NCI-H128 (cell line): ENCODE measurements around the gene IRAK3.

ENCODE experiments used
- DNase-seq: peaks from one replicate; lab custom pipeline; 2025; ENCODE audit not compliant: unreplicated experiment; lab: John Stamatoyannopoulos, UW

The IRAK3 gene

GRCh38 chr12:66252771-66253170, 63.8 kb downstream of the IRAK3 start:
- no peak for DNase-seq

GRCh38 chr12:66255737-66256136, 66.7 kb downstream of the IRAK3 start:
- DNase-seq, result no peak

GRCh38 chr12:66258011-66258410, 69.0 kb downstream of the IRAK3 start:
- no peak for DNase-seq

DNA sequence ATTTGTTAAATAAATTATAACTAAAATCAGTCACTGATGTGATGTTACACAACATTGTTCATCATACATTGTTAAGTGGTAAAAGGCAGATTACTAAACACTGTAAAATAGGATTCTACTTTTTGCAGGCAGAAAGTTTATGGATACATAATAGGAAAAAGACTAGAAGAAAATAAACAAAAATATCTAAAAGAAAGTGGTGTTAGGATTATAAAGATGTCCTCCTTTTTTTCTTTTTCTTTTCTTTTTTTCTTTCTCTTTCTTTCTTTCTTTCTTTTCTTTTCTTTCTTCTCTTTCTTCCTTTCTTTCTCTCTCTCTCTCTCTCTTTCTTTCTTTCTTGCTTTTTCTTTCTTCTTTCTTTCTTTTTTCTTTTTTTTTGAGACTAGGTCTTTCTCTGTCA, 73.7 kb downstream of the IRAK3 start:
- no peak for DNase-seq

- no peak for DNase-seq
These were observed 79.5 kb downstream of the IRAK3 start for GRCh38 chr12:66268562-66268961.

- DNase-seq, result no peak
These were observed 80.1 kb downstream of the IRAK3 start for GRCh38 chr12:66269142-66269541.

- no peak for DNase-seq
These were observed 80.9 kb downstream of the IRAK3 start for GRCh38 chr12:66269757-66270383.

- DNase-seq, result no peak
These were observed 81.6 kb downstream of the IRAK3 start for GRCh38 chr12:66270613-66271012.

- no peak for DNase-seq
These were observed 83.6 kb downstream of the IRAK3 start for GRCh38 chr12:66272650-66273049.

GRCh38 chr12:66273147-66273546, 84.1 kb downstream of the IRAK3 start:
- no peak for DNase-seq

- no peak for DNase-seq
These were observed 86.0 kb downstream of the IRAK3 start for GRCh38 chr12:66275040-66275439.

DNA sequence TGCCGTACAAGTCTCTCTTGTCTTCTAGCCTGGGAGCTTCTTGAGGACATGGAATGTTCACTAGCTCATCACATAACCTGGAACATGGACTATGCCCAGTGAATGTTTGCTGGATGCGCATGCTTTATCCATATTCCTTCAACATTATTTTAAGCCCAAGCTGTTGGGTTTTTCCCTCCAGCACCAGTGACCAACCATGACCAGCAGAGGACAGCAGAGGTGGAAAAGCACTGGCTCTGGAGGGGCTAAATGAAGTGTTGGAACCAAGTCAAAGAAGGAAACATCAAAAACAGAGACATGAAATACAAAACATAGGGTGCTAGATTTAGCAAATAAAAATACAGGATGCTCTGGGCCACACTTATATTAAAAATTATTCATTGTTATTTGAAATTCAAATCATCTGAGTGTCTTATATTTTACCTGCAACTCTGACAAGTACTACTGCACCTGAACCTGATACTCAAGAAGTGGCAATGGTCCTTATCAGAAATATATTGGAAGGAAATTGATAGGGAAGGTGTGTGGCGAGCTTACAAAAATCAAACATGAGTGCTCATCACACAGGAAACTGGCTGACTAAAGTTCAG, 90.2 kb downstream of the IRAK3 start:
- no peak for DNase-seq

- DNase-seq, result no peak
These were observed 91.5 kb downstream of the IRAK3 start for GRCh38 chr12:66280561-66280960.

DNA sequence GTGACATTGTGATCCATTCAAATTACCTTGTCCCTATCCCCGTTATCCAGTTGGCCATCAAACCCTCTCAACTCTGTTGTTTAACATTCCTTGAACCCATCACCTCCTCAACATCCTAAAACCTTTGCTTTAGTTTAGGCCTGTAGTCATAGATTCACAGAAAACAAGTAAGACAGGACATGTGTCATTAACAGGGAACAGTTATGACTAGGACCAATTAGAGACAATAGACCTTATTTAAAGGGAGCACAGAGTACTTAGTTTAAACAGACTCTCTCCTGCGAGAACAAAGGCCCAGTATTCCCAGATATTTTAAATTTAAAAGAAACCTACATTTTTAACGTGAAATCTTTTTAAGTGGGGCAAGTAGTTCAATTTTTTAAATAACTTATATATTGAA, 93.2 kb downstream of the IRAK3 start:
- DNase-seq, result no peak

- DNase-seq, result no peak
These were observed 98.3 kb downstream of the IRAK3 start for GRCh38 chr12:66287275-66287674.

DNA sequence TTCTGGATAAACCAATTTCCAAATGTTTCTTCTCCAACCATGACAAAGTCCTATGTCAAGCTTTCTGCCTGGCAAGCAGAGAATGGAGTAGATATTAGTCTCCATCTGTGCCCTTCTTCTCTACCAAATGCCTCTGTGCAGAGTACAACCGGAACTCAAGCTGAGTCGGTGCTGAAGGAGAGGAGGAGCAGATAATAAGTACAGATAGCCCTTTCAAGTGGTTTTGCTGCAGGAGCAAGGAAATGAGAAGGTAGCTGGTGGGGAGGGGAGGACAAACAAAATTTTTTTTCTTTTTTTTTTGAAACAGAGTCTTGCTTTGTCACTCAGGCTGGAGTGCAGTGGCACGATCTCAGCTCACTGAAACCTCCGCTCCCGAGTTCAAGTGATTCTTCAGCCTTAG, 99.1 kb downstream of the IRAK3 start:
- no peak for DNase-seq

DNA sequence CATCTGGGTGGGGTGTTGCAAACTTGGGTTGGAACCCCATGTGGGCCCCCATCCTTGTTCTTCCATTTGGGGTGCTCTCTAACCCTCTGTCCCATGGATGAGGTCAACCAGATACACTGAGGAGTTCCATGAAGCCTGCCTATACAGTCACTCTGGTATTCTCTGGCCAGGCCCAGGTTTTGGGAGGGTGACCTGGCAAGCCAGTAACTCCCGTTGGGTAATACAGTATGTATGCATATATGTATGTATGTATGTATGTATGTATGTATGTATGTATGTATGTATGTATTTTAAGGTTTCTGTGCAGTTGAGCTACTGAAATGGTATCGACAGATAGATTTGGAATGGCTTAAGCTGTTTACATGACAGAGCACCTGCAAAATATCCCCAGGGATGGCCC, 100.5 kb downstream of the IRAK3 start:
- no peak for DNase-seq

- no peak for DNase-seq
These were observed 101.7 kb downstream of the IRAK3 start for GRCh38 chr12:66290716-66291200.

GRCh38 chr12:66296176-66296683, 107.2 kb downstream of the IRAK3 start:
- no peak for DNase-seq

- DNase-seq, result no peak
These were observed 108.1 kb downstream of the IRAK3 start for GRCh38 chr12:66297080-66297479.

GRCh38 chr12:66297923-66298322, 108.9 kb downstream of the IRAK3 start:
- DNase-seq, result no peak

DNA sequence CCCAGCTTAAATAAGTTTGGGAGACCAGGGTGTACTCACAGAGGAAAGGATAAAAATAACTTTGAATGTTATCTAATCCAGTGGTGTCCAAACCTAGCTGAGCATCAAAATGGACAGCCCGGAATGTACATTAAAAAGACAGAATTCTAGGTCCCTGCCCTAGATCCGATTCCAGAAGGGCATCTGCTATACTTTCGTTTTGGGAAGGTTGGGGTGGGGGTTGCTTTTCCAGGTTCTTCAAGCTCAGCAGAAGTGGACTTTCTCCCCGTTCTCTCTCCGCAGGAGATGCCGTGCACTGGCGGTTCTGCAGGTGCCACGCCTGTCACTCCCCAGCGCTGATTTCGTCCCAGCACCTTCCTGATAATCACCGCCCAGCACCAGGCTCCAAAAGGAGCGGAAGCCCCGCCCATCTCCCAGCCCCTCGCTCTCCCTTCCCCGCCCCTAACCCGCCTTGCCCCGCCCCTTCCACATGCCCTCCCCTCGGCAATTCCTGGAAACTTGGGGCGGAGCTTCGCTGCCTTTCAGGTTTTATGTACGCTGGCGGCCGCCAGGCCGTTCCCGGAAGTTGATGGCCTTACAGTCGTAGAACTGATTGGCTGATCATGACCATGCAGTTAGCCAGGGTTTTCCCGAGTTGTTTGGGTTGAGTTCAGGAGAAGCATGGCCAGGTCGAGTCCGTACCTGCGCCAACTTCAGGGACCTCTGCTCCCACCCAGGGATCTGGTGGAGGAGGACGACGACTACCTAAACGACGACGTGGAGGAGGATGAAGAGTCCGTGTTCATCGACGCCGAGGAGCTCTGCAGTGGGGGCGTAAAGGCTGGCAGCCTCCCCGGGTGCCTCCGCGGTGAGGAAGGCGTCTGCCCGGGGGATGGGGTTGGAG, 113.2 kb downstream of the IRAK3 start, which contains the start of gene HELB:
Gene HELB (plus strand): TSS at position 550 of the 883 bp plus-strand sequence. CDS start 111 bp downstream, at position 661.
- peak; percentile 92 for DNase-seq
